Activated CD8-positive, alpha-beta memory T cell treated with anti-CD3 and anti-CD28 coated beads for 1 hour (primary cell): Measurements from ENCODE around the gene NFILZ.

ENCODE experiments used
- DNase-seq, 2 donors: peaks; one replicate each; pipeline ENCODE4 v3.0.0-alpha.2; 2020; ENCODE audit warnings: low read depth in 1 of 2; ENCODE audit errors: extremely low read depth in 1 of 2

The NFILZ gene

GRCh38 chr19:8629996-8630683 lies at the start of gene NFILZ:
Gene NFILZ (plus strand): TSS chr19:8630633. CDS start chr19:8676766, 46,133 bp downstream.
- DNase-seq = no peak

- DNase-seq = peak; percentile 66 to 78
These were observed 49.6 kb upstream of the NFILZ start for GRCh38 chr19:8580710-8581281.

- no peak for DNase-seq
These were observed 45.2 kb upstream of the NFILZ start for GRCh38 chr19:8584965-8585893.

GRCh38 chr19:8585894-8586750 lies 44.3 kb upstream of the NFILZ start:
- peak in 1 of 2 donors; percentile 55 for DNase-seq

GRCh38 chr19:8589177-8589714 lies 41.2 kb upstream of the NFILZ start:
- DNase-seq = no peak

- peak; percentile 87 to 95 for DNase-seq
These were observed 38.0 kb upstream of the NFILZ start for GRCh38 chr19:8592231-8593009.

- DNase-seq = no peak
These were observed 36.5 kb upstream of the NFILZ start for GRCh38 chr19:8593931-8594330.

- DNase-seq = no peak
These were observed 34.8 kb upstream of the NFILZ start for GRCh38 chr19:8595651-8596050.

GRCh38 chr19:8596168-8596567 lies 34.3 kb upstream of the NFILZ start:
- DNase-seq = no peak

GRCh38 chr19:8600064-8600463 lies 30.4 kb upstream of the NFILZ start:
- no peak for DNase-seq

GRCh38 chr19:8600816-8601215 lies 29.6 kb upstream of the NFILZ start:
- no peak for DNase-seq

- no peak for DNase-seq
These were observed 28.6 kb upstream of the NFILZ start for GRCh38 chr19:8601796-8602195.

- DNase-seq = no peak
These were observed 24.9 kb upstream of the NFILZ start for GRCh38 chr19:8605514-8605913.

- no peak for DNase-seq
These were observed 23.0 kb upstream of the NFILZ start for GRCh38 chr19:8607386-8607785.

- no peak for DNase-seq
These were observed 21.5 kb upstream of the NFILZ start for GRCh38 chr19:8608941-8609278.

GRCh38 chr19:8609279-8610040 lies 21.0 kb upstream of the NFILZ start:
- DNase-seq = no peak

- DNase-seq = peak in 1 of 2 donors; percentile 32
These were observed 20.1 kb upstream of the NFILZ start, which contains the start of gene ADAMTS10 for GRCh38 chr19:8610041-8610935. Gene ADAMTS10 (minus strand): TSS chr19:8610715. CDS start chr19:8605710, 5,005 bp downstream.

GRCh38 chr19:8610936-8611300 lies 19.5 kb upstream of the NFILZ start:
- no peak for DNase-seq
